Measurements from ENCODE around the gene SAG.

The SAG gene

GRCh38 chr2:233307565-233307964, at the start of gene SAG:
SAG (plus strand) TSS chr2:233307816; CDS start chr2:233309190, 1,374 bp downstream.
- no peak for DNase-seq

GRCh38 chr2:233258211-233258610, 49.4 kb upstream of the SAG start:
- DNase-seq: no peak

GRCh38 chr2:233259730-233260129, 47.9 kb upstream of the SAG start:
- DNase-seq: no peak

- no peak for DNase-seq
These were observed 47.0 kb upstream of the SAG start for GRCh38 chr2:233260661-233261060.

GRCh38 chr2:233261819-233262555, 45.6 kb upstream of the SAG start:
- DNase-seq: no peak

GRCh38 chr2:233262562-233262961, 45.1 kb upstream of the SAG start:
- DNase-seq: no peak

- no peak for DNase-seq
These were observed 44.5 kb upstream of the SAG start for GRCh38 chr2:233263045-233263570.

- no peak for DNase-seq
These were observed 42.9 kb upstream of the SAG start for GRCh38 chr2:233264667-233265066.

GRCh38 chr2:233265899-233266431, 41.7 kb upstream of the SAG start:
- no peak for DNase-seq

GRCh38 chr2:233266481-233266880, 41.1 kb upstream of the SAG start:
- no peak for DNase-seq

- DNase-seq: peak; percentile 21 to 77
These were observed 39.9 kb upstream of the SAG start for GRCh38 chr2:233267516-233268245.

- no peak for DNase-seq
These were observed 37.2 kb upstream of the SAG start for GRCh38 chr2:233270366-233270765.

- no peak for DNase-seq
These were observed 36.7 kb upstream of the SAG start for GRCh38 chr2:233270951-233271350.

GRCh38 chr2:233271693-233272092, 35.9 kb upstream of the SAG start:
- no peak for DNase-seq

GRCh38 chr2:233273120-233273519, 34.5 kb upstream of the SAG start:
- no peak for DNase-seq

- DNase-seq: no peak
These were observed 32.4 kb upstream of the SAG start for GRCh38 chr2:233275223-233275622.

GRCh38 chr2:233278921-233279320, 28.7 kb upstream of the SAG start:
- no peak for DNase-seq

GRCh38 chr2:233280114-233280693, 27.4 kb upstream of the SAG start:
- DNase-seq: no peak

- no peak for DNase-seq
These were observed 26.1 kb upstream of the SAG start for GRCh38 chr2:233281553-233281952.

- no peak for DNase-seq
These were observed 25.5 kb upstream of the SAG start for GRCh38 chr2:233281992-233282603.

- DNase-seq: no peak
These were observed 21.7 kb upstream of the SAG start for GRCh38 chr2:233285921-233286320.

- DNase-seq: no peak
These were observed 19.7 kb upstream of the SAG start for GRCh38 chr2:233287871-233288270.

- no peak for DNase-seq
These were observed 19.0 kb upstream of the SAG start for GRCh38 chr2:233288663-233289062.
